Smooth muscle cell (in vitro differentiated cells): ENCODE data around the gene VAV3. TPM values are rescaled to one million over a fixed set of nuclear protein-coding genes. Genes with fewer than 3 reads are reported as not detected.

Experiments used
- DNase-seq: peaks from one replicate; lab custom pipeline; 2025; ENCODE audit not compliant: unreplicated experiment; lab: John Stamatoyannopoulos, UW
- H2AFZ ChIP-seq: fragments of 200-600 bp; sonication (generic); 2 replicates; pipeline ENCODE4 v1.6.0; 2016; ENCODE audit warnings: antibody characterized with exemption, low read depth, mild to moderate bottlenecking
- H3F3A ChIP-seq: fragments of 200-600 bp; sonication (generic); 2 replicates; pipeline ENCODE4 v1.6.0; 2017; ENCODE audit warnings: antibody characterized with exemption, low read depth
- H3K27ac ChIP-seq: fragments of 200-600 bp; sonication (generic); 2 replicates; pipeline ENCODE4 v1.5.1; 2016; ENCODE audit warnings: low read depth, mild to moderate bottlenecking
- H3K27me3 ChIP-seq: fragments of 200-600 bp; sonication (generic); 2 replicates; pipeline ENCODE4 v1.6.1; 2016; ENCODE audit warnings: low read depth, mild to moderate bottlenecking
- H3K36me3 ChIP-seq: fragments of 200-600 bp; sonication (generic); 2 replicates; pipeline ENCODE4 v1.5.1; 2016; ENCODE audit warnings: low read depth
- H3K4me1 ChIP-seq: fragments of 200-600 bp; sonication (generic); 2 replicates; pipeline ENCODE4 v1.5.1; 2016; ENCODE audit warnings: low read depth
- H3K4me2 ChIP-seq: fragments of 200-600 bp; sonication (generic); 2 replicates; pipeline ENCODE4 v1.6.0; 2016; ENCODE audit warnings: mild to moderate bottlenecking
- H3K4me3 ChIP-seq: fragments of 200-600 bp; sonication (generic); 2 replicates; pipeline ENCODE4 v1.5.1; 2016; ENCODE audit warnings: mild to moderate bottlenecking
- H3K79me2 ChIP-seq: fragments of 200-600 bp; sonication (generic); 2 replicates; pipeline ENCODE4 v1.6.0; 2016; ENCODE audit warnings: low read depth, mild to moderate bottlenecking
- H3K9ac ChIP-seq: fragments of 200-600 bp; sonication (generic); 2 replicates; pipeline ENCODE4 v1.6.0; 2016; ENCODE audit warnings: low read depth
- H3K9me3 ChIP-seq: fragments of 200-600 bp; sonication (generic); replicated peaks from 2 replicates; pipeline ENCODE4 v1.5.1; 2016; ENCODE audit warnings: low read depth
- H4K20me1 ChIP-seq: fragments of 200-600 bp; sonication (generic); 2 replicates; pipeline ENCODE4 v1.6.0; 2016; ENCODE audit warnings: low read depth
- WGBS: methylation state at CpG from one replicate; pipeline ENCODE4 v1.1.7; 2016; ENCODE audit warnings: low lambda C conversion rate; 5-methylcytosine and 5-hydroxymethylcytosine counted together
- polyA plus RNA-seq: library from polyadenylated mRNA; unstranded; fragments of >200 nt; fragmentation: Nextera tagmentation; extraction: Ambion mirVana; gene quantifications from 2 replicates; pipeline ENCODE4 v1.2.1, GENCODE V29; 2016
- total RNA-seq: library from RNA; depleted of rRNA; stranded (reverse); fragments of >200 nt; gene quantifications from 2 replicates; pipeline ENCODE4 v1.2.3, GENCODE V29; 2014
- TF ChIP-seq, protein P1 (sequence below): fragments of 200-600 bp; sonication (generic); IDR thresholded peaks from 2 replicates; pipeline ENCODE4 v1.5.1; 2017; ENCODE audit warnings: borderline replicate concordance, mild to moderate bottlenecking, antibody characterized with exemption; ENCODE audit not compliant: insufficient read depth, poor library complexity, severe bottlenecking

Gene VAV3
- total and polyA plus RNA-seq, 2 experiments from 2014 or later, result 0.62 to 10.1 TPM

- Histone ChIP-seq H3K4me1 (no peaks in the 10 kb centered on the region), H3K4me2 (no peak overlapping the region), H3K4me3 (no peak overlapping the region), H3K27me3 (no peaks in the 10 kb centered on the region), H3K36me3 (no peaks in the 10 kb centered on the region), H3K9me3 (no peaks in the 10 kb centered on the region), H3K79me2 (no peaks in the 10 kb centered on the region), H2AFZ (no peak overlapping the region), H3K27ac (no peak overlapping the region), H3F3A (no peaks in the 10 kb centered on the region), H3K9ac (no peak overlapping the region), H4K20me1 (no peaks in the 10 kb centered on the region)
- DNase-seq, result no peak
- TF ChIP-seq, protein P1, sequence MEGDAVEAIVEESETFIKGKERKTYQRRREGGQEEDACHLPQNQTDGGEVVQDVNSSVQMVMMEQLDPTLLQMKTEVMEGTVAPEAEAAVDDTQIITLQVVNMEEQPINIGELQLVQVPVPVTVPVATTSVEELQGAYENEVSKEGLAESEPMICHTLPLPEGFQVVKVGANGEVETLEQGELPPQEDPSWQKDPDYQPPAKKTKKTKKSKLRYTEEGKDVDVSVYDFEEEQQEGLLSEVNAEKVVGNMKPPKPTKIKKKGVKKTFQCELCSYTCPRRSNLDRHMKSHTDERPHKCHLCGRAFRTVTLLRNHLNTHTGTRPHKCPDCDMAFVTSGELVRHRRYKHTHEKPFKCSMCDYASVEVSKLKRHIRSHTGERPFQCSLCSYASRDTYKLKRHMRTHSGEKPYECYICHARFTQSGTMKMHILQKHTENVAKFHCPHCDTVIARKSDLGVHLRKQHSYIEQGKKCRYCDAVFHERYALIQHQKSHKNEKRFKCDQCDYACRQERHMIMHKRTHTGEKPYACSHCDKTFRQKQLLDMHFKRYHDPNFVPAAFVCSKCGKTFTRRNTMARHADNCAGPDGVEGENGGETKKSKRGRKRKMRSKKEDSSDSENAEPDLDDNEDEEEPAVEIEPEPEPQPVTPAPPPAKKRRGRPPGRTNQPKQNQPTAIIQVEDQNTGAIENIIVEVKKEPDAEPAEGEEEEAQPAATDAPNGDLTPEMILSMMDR, result no peak
- 64% methylated on average over 3 of the region's 3 CpGs for WGBS
These were observed 405.1 kb downstream of the VAV3 start for GRCh38 chr1:107559881-107560280.

GRCh38 chr1:107557095-107557494 is 407.9 kb downstream of the VAV3 start:
- TF ChIP-seq, protein P1, result no peak
- H3K36me3 ChIP-seq, result no peaks in the 10 kb centered on the region
- H3K9ac ChIP-seq, result no peak overlapping the region
- no peaks in the 10 kb centered on the region for H3K79me2 ChIP-seq
- no peaks in the 10 kb centered on the region for H3K27me3 ChIP-seq
- no peaks in the 10 kb centered on the region for H3K9me3 ChIP-seq
- no peaks in the 10 kb centered on the region for H3F3A ChIP-seq
- WGBS, result 93% methylated on average over 2 of the region's 2 CpGs
- no peaks in the 10 kb centered on the region for H3K4me1 ChIP-seq
- no peak overlapping the region for H3K4me3 ChIP-seq
- H3K4me2 ChIP-seq, result no peak overlapping the region
- no peak for DNase-seq
- H2AFZ ChIP-seq, result no peak overlapping the region
- H3K27ac ChIP-seq, result no peak overlapping the region
- H4K20me1 ChIP-seq, result no peaks in the 10 kb centered on the region

DNA sequence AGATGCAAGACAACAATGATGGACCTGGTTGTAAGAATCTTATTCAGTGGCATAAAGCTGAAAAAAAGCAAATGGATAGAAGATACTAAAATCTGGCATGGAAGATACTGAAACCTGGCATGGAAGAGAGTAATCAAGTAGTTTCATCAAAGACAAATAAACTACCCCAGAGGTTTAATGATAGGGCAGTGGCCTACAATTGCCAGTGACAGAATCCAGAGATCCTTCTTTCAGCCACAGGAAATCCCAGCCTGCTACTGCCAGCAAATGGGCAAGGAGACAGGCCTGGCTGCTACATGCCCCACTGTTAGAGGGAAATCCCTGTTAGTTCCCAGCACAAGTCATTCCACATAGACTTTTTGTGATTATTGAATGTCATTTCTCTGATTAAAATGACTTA is 409.4 kb downstream of the VAV3 start:
- Histone ChIP-seq H3K4me2 (no peak overlapping the region), H3K27ac (no peak overlapping the region), H2AFZ (no peak overlapping the region), H3F3A (no peaks in the 10 kb centered on the region), H3K27me3 (no peaks in the 10 kb centered on the region), H3K9ac (no peak overlapping the region), H3K36me3 (no peaks in the 10 kb centered on the region), H3K9me3 (no peaks in the 10 kb centered on the region), H3K4me3 (no peak overlapping the region), H3K79me2 (no peaks in the 10 kb centered on the region), H3K4me1 (no peaks in the 10 kb centered on the region), H4K20me1 (no peaks in the 10 kb centered on the region)
- no peak for DNase-seq
- TF ChIP-seq, protein P1, result no peak

DNA sequence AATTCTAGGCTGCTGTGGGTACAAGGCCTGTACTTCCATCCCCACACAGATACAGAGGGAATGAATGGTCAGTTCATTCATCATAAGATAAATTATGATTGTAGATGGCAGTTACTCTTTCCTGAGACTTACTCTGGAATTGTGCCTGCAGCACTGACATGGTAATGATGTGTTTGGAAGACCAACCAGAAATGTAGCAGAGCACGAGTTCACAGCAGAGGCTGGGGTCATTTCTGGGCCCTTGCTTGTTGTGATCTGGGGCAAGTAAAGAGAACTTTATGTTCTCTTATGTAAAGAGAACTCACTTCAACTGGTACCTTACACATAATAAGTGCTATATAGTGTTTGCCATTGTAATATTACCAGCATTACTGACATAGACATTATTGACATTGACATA is 412.2 kb downstream of the VAV3 start:
- no peaks in the 10 kb centered on the region for H3K4me1 ChIP-seq
- no peaks in the 10 kb centered on the region for H4K20me1 ChIP-seq
- H3K4me2 ChIP-seq, result no peak overlapping the region
- no peaks in the 10 kb centered on the region for H3K9me3 ChIP-seq
- H3K36me3 ChIP-seq, result no peaks in the 10 kb centered on the region
- no peak for DNase-seq
- WGBS, result 70% methylated on average over 1 of the region's 1 CpG
- TF ChIP-seq, protein P1, result no peak
- H3K79me2 ChIP-seq, result no peaks in the 10 kb centered on the region
- no peaks in the 10 kb centered on the region for H3F3A ChIP-seq
- H3K9ac ChIP-seq, result no peak overlapping the region
- no peaks in the 10 kb centered on the region for H3K27me3 ChIP-seq
- no peak overlapping the region for H2AFZ ChIP-seq
- H3K4me3 ChIP-seq, result no peak overlapping the region
- H3K27ac ChIP-seq, result no peak overlapping the region
